ENCODE measurements around the gene REG4. TPM values are rescaled to one million over a fixed set of nuclear protein-coding genes. Genes with fewer than 3 reads are reported as not detected.
A peak's percentile ranks its signal among the peaks of the same experiment; 100 is the strongest.
"Not testable (repeated sequence)": the region's sequence is repeated elsewhere in the genome, so short reads cannot be mapped to it uniquely, and the experiment has no call there.

The REG4 gene
- total RNA-seq, 2 experiments from 2014 or later, result not detected

DNA sequence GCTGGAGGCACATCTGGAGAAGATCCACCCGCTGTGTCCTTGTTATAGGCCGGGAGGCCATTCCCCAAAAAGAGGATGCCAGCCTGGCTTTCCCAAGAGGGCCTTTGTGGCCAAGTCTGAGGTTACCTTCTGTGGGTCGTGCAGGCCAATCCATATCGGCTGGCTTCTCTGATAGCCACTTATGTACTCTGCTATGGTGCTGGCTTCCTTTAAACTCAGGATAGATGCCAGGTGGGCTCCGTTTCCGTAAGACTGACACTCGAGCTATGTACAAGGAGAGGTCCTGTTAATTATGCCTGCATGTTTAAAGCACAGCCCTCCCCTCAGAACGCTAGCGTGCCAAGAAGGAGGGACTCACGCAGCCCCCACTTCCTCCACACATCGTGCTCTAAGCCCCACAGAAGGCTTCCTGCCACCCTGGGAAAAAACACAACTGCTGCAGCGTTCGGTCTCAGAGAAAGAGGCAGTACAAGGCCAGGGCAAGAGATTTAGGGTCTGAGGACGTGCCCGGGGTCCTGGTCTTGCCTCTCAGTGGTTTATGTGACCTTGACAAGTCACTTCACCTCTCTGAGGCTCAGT is 11.6 kb downstream of the REG4 start:
- no peaks in the 10 kb centered on the region for H3K4me1 Mint-ChIP-seq
- H3K27me3 Mint-ChIP-seq, result peaks cover 15% of the 10 kb centered on the region
- H3K9me3 Mint-ChIP-seq, result no peaks in the 10 kb centered on the region
- CTCF ChIA-PET, result no interaction called here
- no peak overlapping the region for H3K4me3 Mint-ChIP-seq
- H3K27ac Mint-ChIP-seq, result no peak overlapping the region
- no peaks in the 10 kb centered on the region for H3K36me3 Mint-ChIP-seq (ENCODE audit: low read depth)
- no peak for DNase-seq
- POLR2A ChIA-PET, result no interaction called here

DNA sequence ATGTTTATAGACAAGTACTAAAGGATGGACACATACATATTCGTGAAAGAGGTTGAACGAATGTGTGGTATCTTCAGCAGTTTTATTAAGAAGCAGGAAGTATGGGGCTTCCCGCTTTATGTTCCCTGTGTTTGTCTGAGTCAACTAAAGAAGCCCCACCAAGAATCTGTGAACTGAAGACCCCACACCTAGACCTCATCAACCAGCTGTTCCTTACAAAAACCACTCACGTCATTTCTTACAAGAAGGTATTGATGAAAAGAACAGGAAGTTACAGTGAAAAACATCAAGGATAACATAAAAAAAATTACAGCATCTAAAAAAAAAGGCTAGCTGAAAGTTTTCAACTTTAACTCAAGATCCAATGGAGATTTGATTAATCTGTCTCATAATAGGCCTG is 12.3 kb downstream of the REG4 start:
- Mint-ChIP-seq H3K4me3 (no peak overlapping the region), H3K4me1 (no peaks in the 10 kb centered on the region), H3K27me3 (peaks cover 10% of the 10 kb centered on the region), H3K9me3 (no peaks in the 10 kb centered on the region), H3K27ac (no peak overlapping the region), H3K36me3 (ENCODE audit: low read depth) (no peaks in the 10 kb centered on the region)
- CTCF ChIA-PET, result no interaction called here
- DNase-seq, result no peak
- POLR2A ChIA-PET, result no interaction called here

DNA sequence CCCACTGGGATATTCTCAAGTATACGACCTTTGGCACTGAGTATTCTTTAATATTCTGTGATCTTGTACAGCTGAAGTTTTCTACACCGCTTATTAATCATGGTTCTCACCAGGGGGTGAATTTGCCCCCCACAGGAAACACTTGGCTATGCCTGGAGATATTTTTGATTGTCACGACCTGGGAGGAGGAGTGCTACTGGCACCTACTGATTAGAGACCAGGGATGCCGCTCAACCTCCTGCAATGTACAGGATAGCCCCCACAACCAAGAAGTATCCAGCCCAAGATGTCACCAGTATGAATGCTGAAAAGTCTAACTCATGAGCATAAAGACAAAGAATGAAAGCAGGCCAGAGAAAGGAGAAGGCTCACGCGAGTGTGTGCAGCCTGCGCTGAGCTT is 13.7 kb downstream of the REG4 start:
- H3K4me3 Mint-ChIP-seq, result no peak overlapping the region
- POLR2A ChIA-PET, result no interaction called here

DNA sequence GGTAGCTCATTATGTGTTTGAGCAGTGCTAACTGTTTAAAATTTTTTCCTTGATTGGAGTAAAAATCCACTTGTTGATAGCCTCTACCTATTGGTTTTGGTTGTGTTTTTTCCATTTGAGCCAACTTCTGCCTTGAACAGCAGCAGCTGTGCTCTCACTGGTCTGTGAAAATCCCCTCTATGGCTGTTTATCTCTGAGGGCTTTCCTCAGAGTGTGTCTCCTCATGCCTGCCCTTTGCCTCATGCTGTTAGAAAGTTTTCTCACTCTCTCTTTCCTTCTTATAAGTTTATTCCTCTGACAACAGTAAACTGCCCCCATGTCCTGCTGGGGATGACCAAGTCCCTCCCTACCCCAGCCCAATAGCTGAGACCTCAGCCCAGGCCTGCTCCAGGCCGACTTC is 14.1 kb downstream of the REG4 start:
- Mint-ChIP-seq H3K9me3 (no peaks in the 10 kb centered on the region), H3K27me3 (peaks cover 6% of the 10 kb centered on the region), H3K4me3 (no peak overlapping the region), H3K4me1 (no peaks in the 10 kb centered on the region), H3K27ac (no peak overlapping the region), H3K36me3 (ENCODE audit: low read depth) (no peaks in the 10 kb centered on the region)
- POLR2A ChIA-PET, result no interaction called here
- CTCF ChIA-PET, result interaction anchor here (2.5 kb wide), 1 partner anchor 12 kb away, joined by 11 read pairs; no protein-coding TSS in a partner anchor
- DNase-seq, result no peak

More for the DNA sequence above, 13.7 kb downstream of the REG4 start:
- H3K9me3 Mint-ChIP-seq, result no peaks in the 10 kb centered on the region
- DNase-seq, result no peak
- no peak overlapping the region for H3K27ac Mint-ChIP-seq
- peaks cover 6% of the 10 kb centered on the region for H3K27me3 Mint-ChIP-seq
- H3K4me1 Mint-ChIP-seq, result no peaks in the 10 kb centered on the region
- no peaks in the 10 kb centered on the region for H3K36me3 Mint-ChIP-seq (ENCODE audit: low read depth)
- CTCF ChIA-PET, result interaction anchor here (0.7 to 2.5 kb wide), 2 partner anchors 12 kb away, joined by 3 to 11 read pairs; no protein-coding TSS in a partner anchor

DNA sequence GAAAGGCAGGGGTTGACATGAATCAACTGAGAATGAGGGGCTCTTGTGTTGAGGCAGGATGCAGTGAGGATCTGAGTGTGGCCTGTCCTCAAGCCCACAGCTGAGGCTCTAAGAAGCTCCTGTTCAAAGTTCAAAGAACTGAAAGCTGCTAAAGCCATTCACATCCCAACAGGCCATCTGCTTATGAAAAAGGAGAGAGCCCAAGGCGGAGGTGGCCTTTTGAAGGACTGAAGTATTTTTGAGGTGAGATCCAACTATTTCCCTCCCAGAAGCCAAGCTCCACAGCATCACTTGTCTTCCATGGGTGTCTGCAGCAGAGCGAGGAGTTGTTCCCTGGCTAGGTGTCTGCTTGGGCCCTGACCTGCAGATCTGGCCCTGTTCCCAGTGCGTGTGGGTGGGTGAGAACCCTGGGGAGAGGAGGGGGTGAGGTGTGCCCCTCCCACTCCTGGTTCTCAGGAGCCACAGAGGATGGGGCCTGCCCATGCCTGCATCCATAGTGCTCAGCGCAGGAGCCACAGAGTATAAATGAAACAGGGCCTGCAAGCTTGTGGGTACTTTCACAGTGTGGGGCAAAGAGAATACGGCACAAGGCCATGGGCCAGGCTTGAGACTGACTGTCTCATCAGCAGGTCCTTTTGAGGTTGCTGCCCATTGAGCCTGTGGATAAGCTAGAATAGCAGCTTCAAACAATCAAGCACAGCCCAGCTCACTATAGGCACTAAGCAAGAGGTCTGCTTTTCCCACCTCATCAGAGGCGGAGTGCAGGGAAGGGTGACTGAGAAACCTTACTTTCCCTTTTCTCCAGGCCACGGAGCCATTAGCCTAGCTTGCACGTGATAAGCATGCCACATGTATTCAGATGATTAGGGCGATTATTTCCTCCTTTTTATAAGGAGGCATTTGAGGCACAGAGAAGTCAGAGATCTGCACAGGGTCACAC is 15.7 kb downstream of the REG4 start:
- no peaks in the 10 kb centered on the region for H3K9me3 Mint-ChIP-seq
- no peaks in the 10 kb centered on the region for H3K36me3 Mint-ChIP-seq (ENCODE audit: low read depth)
- CTCF ChIA-PET, result interaction anchor here (0.9 to 2.5 kb wide), 4 partner anchors 11 to 19 kb away, joined by 3 to 11 read pairs (median 6); partner anchors contain the start of gene REG4
- H3K27ac Mint-ChIP-seq, result no peak overlapping the region
- DNase-seq, result no peak
- H3K4me1 Mint-ChIP-seq, result no peaks in the 10 kb centered on the region
- H3K4me3 Mint-ChIP-seq, result no peak overlapping the region
- POLR2A ChIA-PET, result no interaction called here
- H3K27me3 Mint-ChIP-seq, result peaks cover 20% of the 10 kb centered on the region

DNA sequence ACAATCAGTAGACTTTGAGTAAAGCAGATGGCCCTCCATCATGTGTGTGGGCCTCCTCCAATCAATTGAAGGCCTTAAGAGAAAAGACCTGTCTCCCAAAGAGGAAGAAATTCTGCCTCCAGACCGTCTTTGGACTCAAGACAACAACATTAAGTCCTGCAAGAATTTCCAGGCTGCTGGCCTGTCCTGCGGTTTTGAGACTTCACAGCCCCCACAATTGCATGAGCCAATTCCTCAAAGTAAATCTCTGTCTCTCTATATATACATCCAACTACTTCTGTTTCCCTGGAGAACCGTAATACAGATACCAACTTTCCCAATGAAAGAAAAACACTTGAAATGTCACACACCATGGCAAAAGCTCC is 16.4 kb downstream of the REG4 start:
- Mint-ChIP-seq H3K4me3 (no peak overlapping the region), H3K9me3 (no peaks in the 10 kb centered on the region), H3K36me3 (ENCODE audit: low read depth) (no peaks in the 10 kb centered on the region), H3K27ac (no peak overlapping the region), H3K4me1 (no peaks in the 10 kb centered on the region), H3K27me3 (peaks cover 24% of the 10 kb centered on the region)
- ChIA-PET POLR2A (no interaction called here), CTCF (interaction anchor here (0.9 to 2.5 kb wide), 2 partner anchors 14 to 20 kb away, joined by 4 to 11 read pairs; no protein-coding TSS in a partner anchor)
- DNase-seq, result no peak

DNA sequence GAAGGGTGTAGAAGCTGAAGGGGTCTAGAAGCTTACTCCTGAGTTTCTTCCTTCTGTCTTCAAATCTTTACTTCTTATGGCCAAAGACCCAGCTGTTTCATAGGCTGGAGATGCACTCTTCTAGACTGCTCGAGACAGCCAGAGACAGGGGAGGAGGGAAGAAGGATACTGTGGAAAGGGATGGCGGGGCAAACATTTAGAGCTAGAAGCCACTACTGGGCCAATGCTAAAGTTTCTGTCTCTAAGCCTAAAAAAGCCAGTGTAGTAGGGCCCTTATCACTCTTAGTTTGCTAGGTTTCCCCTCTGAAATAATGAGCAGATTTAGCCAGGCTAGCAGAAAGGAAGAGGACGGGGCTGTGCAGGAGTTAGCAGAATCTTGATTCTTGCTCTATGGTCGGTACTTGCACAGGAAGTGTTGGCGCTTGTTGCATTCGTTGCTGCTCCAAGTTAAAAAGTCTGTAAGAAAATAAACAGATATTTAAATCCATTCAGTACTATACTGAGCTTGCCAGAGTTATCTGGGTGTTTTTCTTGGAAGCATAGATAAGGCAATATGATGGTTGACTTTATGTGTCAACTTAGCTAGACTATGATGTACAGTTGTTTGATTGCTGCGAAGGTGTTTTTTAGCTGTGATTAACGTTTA is 16.9 kb downstream of the REG4 start:
- DNase-seq, result no peak
- ChIA-PET CTCF (interaction anchor here (1.1 kb wide), 1 partner anchor 15 kb away, joined by 4 read pairs; no protein-coding TSS in a partner anchor), POLR2A (no interaction called here)
- Mint-ChIP-seq H3K9me3 (no peaks in the 10 kb centered on the region), H3K36me3 (ENCODE audit: low read depth) (no peaks in the 10 kb centered on the region), H3K4me1 (no peaks in the 10 kb centered on the region), H3K27me3 (peaks cover 25% of the 10 kb centered on the region), H3K27ac (no peak overlapping the region), H3K4me3 (no peak overlapping the region)

DNA sequence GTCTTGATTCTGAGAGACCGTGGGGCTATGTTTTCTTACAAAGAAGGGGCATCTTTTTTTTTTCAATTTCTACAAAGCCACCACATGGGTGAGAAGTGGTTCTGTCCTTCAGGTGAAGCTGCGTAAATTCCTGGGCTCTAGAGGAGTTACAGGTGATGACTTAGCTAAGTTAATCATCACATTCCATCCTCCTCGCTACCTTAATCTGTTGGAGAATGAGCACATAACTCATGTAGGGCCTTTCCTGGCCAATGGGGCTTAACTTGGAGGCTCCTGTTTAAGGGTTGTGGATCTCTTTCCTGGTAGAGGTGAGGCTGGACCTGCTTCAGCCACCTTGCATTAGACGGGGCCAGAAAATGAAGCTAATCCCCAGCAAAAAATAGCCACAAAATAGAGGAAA is 19.9 kb downstream of the REG4 start:
- peaks cover 31% of the 10 kb centered on the region for H3K27me3 Mint-ChIP-seq
- no peak overlapping the region for H3K27ac Mint-ChIP-seq
- no peak for DNase-seq
- H3K4me1 Mint-ChIP-seq, result peaks cover 12% of the 10 kb centered on the region
- no peak overlapping the region for H3K4me3 Mint-ChIP-seq
- CTCF ChIA-PET, result interaction anchor here (1.3 to 2.6 kb wide), 2 partner anchors 17 to 47 kb away, joined by 3 to 9 read pairs; no protein-coding TSS in a partner anchor
- H3K36me3 Mint-ChIP-seq (ENCODE audit: low read depth), result no peaks in the 10 kb centered on the region
- POLR2A ChIA-PET, result no interaction called here
- H3K9me3 Mint-ChIP-seq, result no peaks in the 10 kb centered on the region

DNA sequence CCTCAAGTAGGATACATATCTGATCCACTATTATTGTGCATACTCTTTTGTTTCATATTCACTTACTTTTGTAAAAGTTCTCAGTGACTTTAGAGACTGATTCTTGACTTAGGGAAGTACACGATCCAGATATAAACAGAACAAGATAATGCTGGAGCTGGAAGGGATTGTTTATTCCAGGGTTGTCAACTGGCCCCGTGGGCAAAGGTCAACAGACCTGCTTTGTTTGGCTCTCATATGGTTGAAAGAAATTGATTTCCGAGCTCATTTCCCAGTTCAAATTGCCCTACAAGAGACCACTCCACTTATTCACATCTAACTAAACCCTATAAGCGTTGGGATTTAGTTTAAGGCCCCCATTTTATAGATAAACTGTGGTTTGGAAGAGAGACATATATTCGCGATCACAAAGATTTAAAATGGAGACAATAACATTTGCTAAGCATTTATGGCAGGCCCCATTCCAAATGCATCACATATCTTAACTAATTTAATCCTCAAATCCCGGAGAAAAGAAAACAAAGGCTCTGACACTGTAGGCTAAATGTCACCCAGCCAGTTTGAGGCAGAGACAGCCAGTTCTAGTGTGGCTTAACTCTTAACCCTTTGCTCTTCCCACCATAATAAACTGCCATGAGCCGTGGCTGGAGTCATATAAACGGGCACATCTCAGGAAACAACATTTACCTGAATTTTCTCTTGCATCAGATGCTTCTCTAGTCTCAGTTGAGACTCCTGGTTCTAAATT is 20.6 kb downstream of the REG4 start:
- H3K9me3 Mint-ChIP-seq, result no peaks in the 10 kb centered on the region
- no peak overlapping the region for H3K4me3 Mint-ChIP-seq
- no peak for DNase-seq
- CTCF ChIA-PET, result interaction anchor here (2.6 kb wide), 1 partner anchor 46 kb away, joined by 9 read pairs; no protein-coding TSS in a partner anchor
- peaks cover 20% of the 10 kb centered on the region for H3K4me1 Mint-ChIP-seq
- H3K27ac Mint-ChIP-seq, result no peak overlapping the region
- peaks cover 33% of the 10 kb centered on the region for H3K27me3 Mint-ChIP-seq
- POLR2A ChIA-PET, result no interaction called here
- H3K36me3 Mint-ChIP-seq (ENCODE audit: low read depth), result no peaks in the 10 kb centered on the region

DNA sequence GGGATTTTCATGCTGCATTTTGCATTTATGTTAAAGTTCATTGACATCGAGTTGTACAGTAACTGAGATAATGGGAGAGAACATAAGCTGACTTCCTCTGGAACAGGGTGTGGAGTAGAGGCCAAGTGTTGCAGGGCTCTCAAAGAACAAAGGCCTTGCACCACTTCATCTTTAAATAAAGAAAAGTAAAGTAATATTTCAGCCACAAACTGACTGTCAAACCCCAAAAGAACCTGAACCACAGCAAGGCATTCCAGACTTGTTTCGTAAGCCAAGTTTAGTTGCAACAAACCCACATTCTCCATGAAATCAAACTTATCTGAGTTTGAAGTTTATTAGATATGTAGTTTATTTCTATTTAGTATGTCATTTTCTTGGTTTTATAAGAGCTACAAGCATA is 23.5 kb downstream of the REG4 start:
- no peak for DNase-seq
- no peak overlapping the region for H3K27ac Mint-ChIP-seq
- POLR2A ChIA-PET, result no interaction called here
- CTCF ChIA-PET, result interaction anchor here (0.9 to 3.8 kb wide), 2 partner anchors 21 to 43 kb away, joined by 4 to 14 read pairs; no protein-coding TSS in a partner anchor
- no peaks in the 10 kb centered on the region for H3K9me3 Mint-ChIP-seq
- H3K27me3 Mint-ChIP-seq, result peaks cover 51% of the 10 kb centered on the region
- no peak overlapping the region for H3K4me3 Mint-ChIP-seq
- no peaks in the 10 kb centered on the region for H3K36me3 Mint-ChIP-seq (ENCODE audit: low read depth)
- peaks cover 30% of the 10 kb centered on the region for H3K4me1 Mint-ChIP-seq

DNA sequence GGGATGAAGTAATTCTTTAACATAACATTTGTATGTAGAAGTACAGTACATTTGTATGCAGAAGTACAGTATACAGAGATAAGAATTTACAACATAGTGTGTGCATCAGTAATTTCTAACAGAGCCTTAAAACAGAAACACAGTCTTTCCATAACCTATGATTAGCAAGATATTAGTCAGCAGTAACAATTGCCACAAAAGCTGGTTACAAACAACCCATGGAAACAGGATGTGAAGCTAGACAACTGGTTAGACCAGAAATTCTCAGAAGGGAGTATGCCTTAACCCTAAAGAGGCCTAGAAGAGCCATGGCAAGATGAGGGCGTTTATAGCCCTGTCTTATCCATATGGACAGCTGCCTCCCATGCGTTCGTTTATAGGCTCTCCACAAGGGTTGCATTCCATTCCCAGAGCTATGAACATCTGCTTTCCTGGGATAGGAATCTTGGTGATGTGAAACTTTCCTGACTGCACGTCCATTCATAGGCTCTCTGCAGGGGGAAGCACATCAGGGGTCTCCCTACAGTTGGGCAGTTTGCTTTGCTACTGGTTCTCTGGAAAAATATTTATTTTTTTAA is 24.7 kb downstream of the REG4 start:
- Mint-ChIP-seq H3K27ac (peak overlapping the region; percentile 21), H3K4me1 (peaks cover 30% of the 10 kb centered on the region), H3K27me3 (peaks cover 59% of the 10 kb centered on the region)
- H3K4me3 Mint-ChIP-seq; H3K9me3 Mint-ChIP-seq; H3K36me3 Mint-ChIP-seq (ENCODE audit: low read depth): not testable (repeated sequence)
- POLR2A ChIA-PET, result interaction anchor here (1.1 kb wide), 1 partner anchor 44 kb away, joined by 4 read pairs; no protein-coding TSS in a partner anchor
- CTCF ChIA-PET, result interaction anchor here (3.8 kb wide), 1 partner anchor 23 kb away, joined by 14 read pairs; no protein-coding TSS in a partner anchor
- DNase-seq, result peak; percentile 20

DNA sequence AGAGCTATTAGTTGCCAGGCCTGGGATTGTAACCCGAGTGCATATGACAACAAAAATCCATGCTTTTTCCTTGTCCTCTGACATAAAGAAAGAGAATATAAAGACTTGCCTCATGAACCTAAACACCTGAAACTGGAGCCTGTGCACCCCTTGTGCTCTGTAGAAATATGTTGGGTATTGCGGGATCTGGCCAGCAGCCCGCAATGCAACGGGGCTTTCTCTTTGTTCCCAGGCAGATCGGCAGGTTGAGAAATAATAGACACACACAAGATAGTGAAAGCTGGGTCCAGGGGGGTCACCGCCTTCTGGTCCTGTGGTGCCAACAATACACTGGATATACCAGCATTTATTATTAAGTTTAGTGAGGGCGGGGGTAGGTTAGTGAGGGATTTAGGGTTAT is 25.2 kb downstream of the REG4 start:
- not testable (repeated sequence) for DNase-seq; H3K9me3 Mint-ChIP-seq; H3K4me3 Mint-ChIP-seq; H3K36me3 Mint-ChIP-seq (ENCODE audit: low read depth)
- ChIA-PET POLR2A (interaction anchor here (1.1 kb wide), 1 partner anchor 44 kb away, joined by 4 read pairs; no protein-coding TSS in a partner anchor), CTCF (interaction anchor here (3.8 kb wide), 1 partner anchor 23 kb away, joined by 14 read pairs; no protein-coding TSS in a partner anchor)
- peaks cover 30% of the 10 kb centered on the region for H3K4me1 Mint-ChIP-seq
- H3K27ac Mint-ChIP-seq, result peak overlapping the region; percentile 21
- peaks cover 59% of the 10 kb centered on the region for H3K27me3 Mint-ChIP-seq

Measured in activated CD4-positive, alpha-beta memory T cell treated with anti-CD3 and anti-CD28 coated beads, Interleukin-2, amount 10 ng/mL, durations not matched to agents 7 days and 5 days (primary cell).